Endothelial cell (in vitro differentiated cells): Measurements from ENCODE around the gene SRGN. TPM values are rescaled to one million over a fixed set of nuclear protein-coding genes. Genes with fewer than 3 reads are reported as not detected.
"Not testable (repeated sequence)": the region's sequence is repeated elsewhere in the genome, so short reads cannot be mapped to it uniquely, and the experiment has no call there.

Experiments
- DNase-seq: peaks from one replicate; pipeline ENCODE4 v3.0.0; 2021; ENCODE audit warnings: low spot score
- H3K27ac Mint-ChIP-seq: one replicate; pipeline ENCODE4 v1.8.0; 2021; ENCODE audit warnings: mixed read lengths, inconsistent platforms; ENCODE audit not compliant: unreplicated experiment
- H3K27me3 Mint-ChIP-seq: one replicate; pipeline ENCODE4 v1.8.0; 2021; ENCODE audit warnings: mild to moderate bottlenecking, moderate library complexity, mixed read lengths, inconsistent platforms; ENCODE audit not compliant: unreplicated experiment
- H3K36me3 Mint-ChIP-seq: one replicate; pipeline ENCODE4 v1.8.0; 2021; ENCODE audit warnings: mild to moderate bottlenecking, low read depth, mixed read lengths, inconsistent platforms; ENCODE audit not compliant: unreplicated experiment
- H3K4me1 Mint-ChIP-seq: one replicate; pipeline ENCODE4 v1.8.0; 2021; ENCODE audit warnings: mild to moderate bottlenecking, mixed read lengths, inconsistent platforms; ENCODE audit not compliant: unreplicated experiment
- H3K4me3 Mint-ChIP-seq: one replicate; pipeline ENCODE4 v1.8.0; 2021; ENCODE audit warnings: mild to moderate bottlenecking, mixed read lengths, inconsistent platforms; ENCODE audit not compliant: unreplicated experiment
- H3K9me3 Mint-ChIP-seq: one replicate; pipeline ENCODE4 v1.8.0; 2021; ENCODE audit warnings: mixed read lengths, inconsistent platforms; ENCODE audit not compliant: unreplicated experiment
- long read RNA-seq: library from polyadenylated mRNA; unstranded; transcript quantifications from one replicate; pipeline ENCODE4 v2.0.0, GENCODE V29; 2020; ENCODE audit not compliant: unreplicated experiment
- total RNA-seq: library from RNA; stranded (reverse); fragmentation: NEBNext Ultra II Directional; extraction: Animal tissue kit (Norgen Biotek cat#: 25700); gene quantifications from one replicate; pipeline ENCODE4 v1.2.1, GENCODE V29; 2021; ENCODE audit not compliant: unreplicated experiment
- TF ChIP-seq, protein P1 (sequence below): fragments of 200-600 bp; sonication (generic); IDR thresholded peaks from one replicate; pipeline ENCODE4 v1.5.0; 2021; ENCODE audit warnings: antibody characterized with exemption; ENCODE audit not compliant: unreplicated experiment

The SRGN gene, protein sequence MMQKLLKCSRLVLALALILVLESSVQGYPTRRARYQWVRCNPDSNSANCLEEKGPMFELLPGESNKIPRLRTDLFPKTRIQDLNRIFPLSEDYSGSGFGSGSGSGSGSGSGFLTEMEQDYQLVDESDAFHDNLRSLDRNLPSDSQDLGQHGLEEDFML
- 4.7 TPM for total RNA-seq
- long read RNA-seq, partial matches to known transcripts, result 0 of 3 reads
- long read RNA-seq, other reads (novel, unspliced or antisense), result 0 of 3 reads

DNA sequence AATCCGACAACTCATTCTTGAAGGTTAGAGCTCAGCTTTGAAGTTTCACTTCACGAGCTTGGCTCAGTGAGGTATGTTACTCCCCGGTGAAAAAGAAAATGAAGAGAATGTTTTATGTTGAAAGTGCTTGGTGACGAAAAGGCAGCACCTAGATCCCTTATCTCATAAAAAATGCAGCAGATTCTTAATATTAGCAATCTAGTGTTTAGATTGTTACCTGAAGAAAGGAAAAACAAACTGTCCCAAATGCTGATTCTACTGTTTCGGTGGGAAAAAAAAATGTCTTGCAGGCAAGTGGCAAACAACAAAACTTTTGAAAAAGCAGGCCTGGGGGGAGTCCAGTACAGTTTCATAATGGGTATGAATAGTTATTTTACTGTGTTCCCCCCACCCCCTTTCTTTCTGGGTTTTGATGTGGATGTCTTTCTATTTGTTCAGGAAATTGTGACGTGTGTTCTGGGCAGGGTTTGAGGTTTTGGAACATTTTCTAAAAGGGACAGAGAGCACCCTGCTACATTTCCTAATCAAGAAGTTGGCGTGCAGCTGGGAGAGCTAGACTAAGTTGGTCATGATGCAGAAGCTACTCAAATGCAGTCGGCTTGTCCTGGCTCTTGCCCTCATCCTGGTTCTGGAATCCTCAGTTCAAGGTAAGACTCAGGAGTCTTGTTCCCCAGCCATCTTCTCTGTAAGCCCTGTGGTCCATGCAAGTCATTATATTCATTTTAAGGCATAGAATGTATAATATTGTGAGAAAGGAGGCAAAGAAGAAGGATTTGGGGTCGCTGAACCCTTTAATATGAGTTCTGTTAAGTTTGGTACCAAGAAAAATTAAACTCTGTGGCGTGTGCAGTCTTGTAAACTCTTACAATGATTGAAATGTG lies at the start of gene SRGN:
TSS of gene SRGN (plus strand) at position 514 of the 881 bp plus-strand sequence. CDS start at position 569, 55 bp downstream.
- H3K9me3 Mint-ChIP-seq, result no peaks in the 10 kb centered on the region
- peak within 1 kb of the TSS; percentile 45 for H3K27ac Mint-ChIP-seq
- no peak within 1 kb of the TSS for H3K4me3 Mint-ChIP-seq
- peaks cover 26% of the 10 kb centered on the region for H3K4me1 Mint-ChIP-seq
- TF ChIP-seq, protein P1, sequence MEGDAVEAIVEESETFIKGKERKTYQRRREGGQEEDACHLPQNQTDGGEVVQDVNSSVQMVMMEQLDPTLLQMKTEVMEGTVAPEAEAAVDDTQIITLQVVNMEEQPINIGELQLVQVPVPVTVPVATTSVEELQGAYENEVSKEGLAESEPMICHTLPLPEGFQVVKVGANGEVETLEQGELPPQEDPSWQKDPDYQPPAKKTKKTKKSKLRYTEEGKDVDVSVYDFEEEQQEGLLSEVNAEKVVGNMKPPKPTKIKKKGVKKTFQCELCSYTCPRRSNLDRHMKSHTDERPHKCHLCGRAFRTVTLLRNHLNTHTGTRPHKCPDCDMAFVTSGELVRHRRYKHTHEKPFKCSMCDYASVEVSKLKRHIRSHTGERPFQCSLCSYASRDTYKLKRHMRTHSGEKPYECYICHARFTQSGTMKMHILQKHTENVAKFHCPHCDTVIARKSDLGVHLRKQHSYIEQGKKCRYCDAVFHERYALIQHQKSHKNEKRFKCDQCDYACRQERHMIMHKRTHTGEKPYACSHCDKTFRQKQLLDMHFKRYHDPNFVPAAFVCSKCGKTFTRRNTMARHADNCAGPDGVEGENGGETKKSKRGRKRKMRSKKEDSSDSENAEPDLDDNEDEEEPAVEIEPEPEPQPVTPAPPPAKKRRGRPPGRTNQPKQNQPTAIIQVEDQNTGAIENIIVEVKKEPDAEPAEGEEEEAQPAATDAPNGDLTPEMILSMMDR, result no peak
- no peak for DNase-seq
- peaks cover 2% of the 10 kb centered on the region for H3K27me3 Mint-ChIP-seq
- no peaks in the 10 kb centered on the region for H3K36me3 Mint-ChIP-seq

DNA sequence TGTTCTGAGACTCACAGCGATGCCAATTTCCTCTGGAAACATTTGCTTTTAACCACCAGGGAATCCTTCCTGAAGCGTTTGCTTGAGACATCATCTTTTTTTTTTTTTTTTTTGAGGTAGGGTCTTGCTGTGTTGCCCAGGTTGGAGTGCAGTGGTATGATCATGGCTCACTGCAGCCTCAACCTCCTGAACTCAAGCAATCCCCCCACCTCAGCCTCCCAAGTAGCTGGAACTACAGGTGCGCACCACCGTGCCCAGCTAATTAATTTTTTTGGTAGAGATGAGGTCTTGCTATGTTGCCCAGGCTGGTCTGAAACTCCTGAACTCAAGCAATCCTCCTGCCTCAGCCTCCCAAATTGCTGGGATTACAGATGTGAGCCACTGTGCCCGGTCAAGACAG lies 47.0 kb upstream of the SRGN start:
- not testable (repeated sequence) for H3K4me1 Mint-ChIP-seq, H3K27ac Mint-ChIP-seq, H3K27me3 Mint-ChIP-seq, H3K4me3 Mint-ChIP-seq, H3K9me3 Mint-ChIP-seq, H3K36me3 Mint-ChIP-seq, DNase-seq

DNA sequence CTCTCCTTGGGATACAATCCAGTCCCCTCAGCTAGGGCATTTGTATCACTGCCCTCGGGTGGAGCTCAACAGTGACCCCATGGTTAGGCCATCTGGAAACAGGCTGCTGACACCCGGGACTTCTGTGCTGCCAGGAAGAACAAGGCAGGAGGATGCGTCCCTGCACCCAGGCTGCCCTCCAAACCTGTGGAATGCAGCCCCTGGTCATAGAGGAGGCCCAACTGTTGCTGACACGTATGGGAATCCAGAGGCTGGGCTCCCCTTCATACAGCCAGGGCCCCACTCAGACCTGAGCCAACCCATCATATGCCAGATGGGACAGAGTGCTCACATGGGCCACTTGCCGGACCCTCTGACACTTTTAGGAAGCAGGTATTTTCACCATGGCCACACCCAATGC lies 45.5 kb upstream of the SRGN start:
- H3K27ac Mint-ChIP-seq, result no peak overlapping the region
- H3K4me3 Mint-ChIP-seq, result no peak overlapping the region
- TF ChIP-seq, protein P1, result no peak
- no peak for DNase-seq
- H3K9me3 Mint-ChIP-seq, result no peaks in the 10 kb centered on the region
- peaks cover 8% of the 10 kb centered on the region for H3K4me1 Mint-ChIP-seq
- H3K36me3 Mint-ChIP-seq, result peaks cover 4% of the 10 kb centered on the region
- no peaks in the 10 kb centered on the region for H3K27me3 Mint-ChIP-seq

DNA sequence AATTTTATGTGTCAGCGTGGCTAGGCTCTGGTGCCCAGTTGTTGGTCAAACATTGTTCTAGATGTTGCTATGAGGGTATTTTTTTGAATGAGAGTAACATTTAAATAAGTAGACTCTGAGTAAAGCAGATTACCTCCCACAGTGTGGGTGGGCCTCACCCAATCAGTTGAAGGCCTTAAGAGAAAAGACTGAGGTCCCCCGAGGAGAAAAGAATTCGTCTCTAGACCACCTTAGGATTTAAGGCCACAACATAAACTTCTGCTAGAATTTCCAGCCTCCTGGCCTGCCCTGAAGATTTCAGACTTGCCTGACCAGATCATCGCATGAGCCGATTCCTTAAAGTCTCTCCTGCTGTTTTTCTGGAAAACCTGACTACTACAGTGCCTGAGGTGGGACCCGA lies 45.1 kb upstream of the SRGN start:
- H3K27me3 Mint-ChIP-seq, result no peaks in the 10 kb centered on the region
- no peak overlapping the region for H3K27ac Mint-ChIP-seq
- H3K4me3 Mint-ChIP-seq, result no peak overlapping the region
- peaks cover 8% of the 10 kb centered on the region for H3K4me1 Mint-ChIP-seq
- no peaks in the 10 kb centered on the region for H3K9me3 Mint-ChIP-seq
- no peak for DNase-seq
- TF ChIP-seq, protein P1, result no peak
- H3K36me3 Mint-ChIP-seq, result no peaks in the 10 kb centered on the region

DNA sequence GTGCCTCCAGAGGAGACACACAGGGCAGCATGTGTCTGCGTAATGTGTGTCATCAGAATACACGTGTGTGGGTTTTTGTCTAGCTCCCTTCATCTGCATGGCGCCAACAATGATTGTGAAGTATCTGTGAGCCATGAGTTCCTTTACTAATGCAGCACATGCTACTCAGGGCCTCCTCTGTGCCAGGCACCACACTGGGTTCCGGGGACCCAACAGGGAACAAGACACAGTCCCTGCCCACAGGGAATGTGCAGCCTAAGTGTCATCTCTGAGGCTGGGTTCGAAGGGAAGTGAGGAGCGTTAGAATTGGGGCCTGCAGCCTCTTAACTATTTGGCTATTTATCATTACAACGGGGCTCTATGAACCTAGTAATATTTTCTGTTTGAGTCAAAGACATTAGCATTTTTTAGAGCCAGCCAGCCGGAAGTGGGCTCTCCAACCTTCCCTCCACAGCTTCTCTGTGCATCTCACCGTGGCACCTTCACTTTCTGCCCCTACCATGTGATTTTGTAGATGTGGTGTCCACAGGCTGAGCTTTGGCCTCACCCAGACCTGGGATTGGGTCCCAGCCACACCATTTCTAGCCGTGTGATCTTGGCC lies 43.9 kb upstream of the SRGN start:
- Mint-ChIP-seq H3K27me3 (no peaks in the 10 kb centered on the region), H3K36me3 (no peaks in the 10 kb centered on the region), H3K9me3 (no peaks in the 10 kb centered on the region), H3K4me3 (no peak overlapping the region), H3K4me1 (peaks cover 11% of the 10 kb centered on the region), H3K27ac (no peak overlapping the region)
- DNase-seq, result no peak
- TF ChIP-seq, protein P1, result no peak
